GM12878 (cell line): ENCODE results near the gene SLC25A43. TPM values are rescaled to one million over a fixed set of nuclear protein-coding genes. Genes with fewer than 3 reads are reported as not detected.

Experiments
- ATAC-seq: fragments of 200-7000 bp; cut with Tn5 transposase; 3 replicates; pipeline ENCODE4 v1.9.1; 2020; ENCODE audit warnings: mild to moderate bottlenecking, moderate library complexity
- BruUV-seq: library from RNA; stranded (reverse); fragments of 400-500 nt; replicated peaks from 2 replicates; lab custom pipeline; 2021; lab: Mats Ljungman, UMichigan
- CTCF ChIA-PET: fragments of 300-600 bp; sonication (Branson Sonifier 250); formaldehyde crosslinking; extraction: SDS; loops from one replicate; lab custom pipeline; 2021; ENCODE audit warnings: inconsistent platforms; lab: Yijun Ruan, JAX
- POLR2A ChIA-PET: fragments of 350-600 bp; formaldehyde crosslinking; extraction: SDS; loops from one replicate; lab custom pipeline; 2021; ENCODE audit warnings: inconsistent platforms; lab: Charles Lee
- RAD21 ChIA-PET: fragments of 300-600 bp; sonication (Branson Sonifier 250); formaldehyde crosslinking; loops from one replicate; lab custom pipeline; 2023; ENCODE audit warnings: antibody characterized with exemption; ENCODE audit not compliant: unreplicated experiment; lab: Charles Lee
- SMC1A ChIA-PET: fragments of 300-600 bp; sonication (Branson Sonifier 250); formaldehyde crosslinking; loops from one replicate; lab custom pipeline; 2023; ENCODE audit not compliant: unreplicated experiment, uncharacterized antibody; lab: Charles Lee
- DNase-seq: peaks from one replicate; pipeline ENCODE4 v3.0.0-alpha.2; 2011; ENCODE audit warnings: low read depth, low spot score
- FAIRE-seq: peaks from 3 replicates; lab custom pipeline; 2011; peaks lifted over from hg19 to GRCh38; lab: Jason Lieb, UNC
- H2AFZ ChIP-seq: 2 replicates; pipeline ENCODE4 v1.6.0; 2011; ENCODE audit warnings: low read depth, low read length, control low read depth; ENCODE audit not compliant: control insufficient read depth
- H3K27ac ChIP-seq: 2 replicates; pipeline ENCODE4 v1.5.1; 2011; ENCODE audit warnings: control low read depth; ENCODE audit not compliant: control insufficient read depth, insufficient read depth
- H3K27me3 ChIP-seq, 2 experiments: replicated peaks in 1 of 2; 2 replicates each; pipeline versions ENCODE4 v1.6.0 to v1.6.1; 2011; ENCODE audit warnings: low read length in 1 of 2; ENCODE audit not compliant: control insufficient read depth in 2 of 2, insufficient read depth in 2 of 2
- H3K36me3 ChIP-seq, 2 experiments: 2 replicates each; pipeline ENCODE4 v1.5.1; 2011; ENCODE audit warnings: low read length in 1 of 2; ENCODE audit not compliant: control insufficient read depth in 2 of 2, insufficient read depth in 2 of 2
- H3K4me1 ChIP-seq: 2 replicates; pipeline ENCODE4 v1.6.1; 2011; ENCODE audit warnings: mild to moderate bottlenecking, low read length, moderate library complexity, mixed read lengths; ENCODE audit not compliant: control insufficient read depth, insufficient read depth
- H3K4me2 ChIP-seq: 2 replicates; pipeline ENCODE4 v1.6.0; 2011; ENCODE audit warnings: control low read depth; ENCODE audit not compliant: control insufficient read depth, insufficient read depth
- H3K4me3 ChIP-seq: fragments of 200-600 bp; sonication (generic); 2 replicates; pipeline ENCODE4 v1.5.1; 2016
- H3K79me2 ChIP-seq: 2 replicates; pipeline ENCODE4 v1.6.0; 2011; ENCODE audit warnings: low read length; ENCODE audit not compliant: control insufficient read depth, insufficient read depth
- H3K9ac ChIP-seq: 2 replicates; pipeline ENCODE4 v1.8.0; 2011; ENCODE audit warnings: low read length, control low read depth, mixed read lengths; ENCODE audit not compliant: control insufficient read depth, insufficient read depth
- H3K9me3 ChIP-seq: replicated peaks from 3 replicates; pipeline ENCODE4 v1.5.1; 2011; ENCODE audit warnings: mild to moderate bottlenecking, low read length; ENCODE audit not compliant: control insufficient read depth, insufficient read depth
- H4K20me1 ChIP-seq: 2 replicates; pipeline ENCODE4 v1.6.0; 2011; ENCODE audit not compliant: control insufficient read depth, insufficient read depth
- HDAC2 ChIP-seq: fragments of 200-600 bp; sonication (generic); IDR thresholded peaks from 2 replicates; pipeline ENCODE4 v1.6.1; 2017
- IRF4 ChIP-seq: IDR thresholded peaks from 2 replicates; pipeline ENCODE4 v1.6.1; 2011; ENCODE audit warnings: low read depth, low read length
- MYB ChIP-seq: fragments of 150-350 bp; IDR thresholded peaks from 2 replicates; pipeline ENCODE4 v1.6.1; 2014; ENCODE audit warnings: mild to moderate bottlenecking, low read depth, low read length, borderline replicate concordance
- RELA ChIP-seq: fragments of 450-650 bp; IDR thresholded peaks from 2 replicates; pipeline ENCODE4 v1.8.0; 2014; ENCODE audit warnings: borderline replicate concordance; ENCODE audit not compliant: partially characterized antibody
- RFX5 ChIP-seq: IDR thresholded peaks from 2 replicates; pipeline ENCODE4 v1.6.1; 2011; ENCODE audit warnings: low read depth, low read length, improper control_type of control experiment
- YY1 ChIP-seq: IDR thresholded peaks from 2 replicates; pipeline ENCODE4 v1.6.1; 2011; ENCODE audit warnings: low read depth, mild to moderate bottlenecking, low read length
- WGBS: methylation state at CpG from one replicate; pipeline ENCODE4 v1.1.6; 2016; ENCODE audit warnings: low lambda C conversion rate; ENCODE audit not compliant: insufficient replicate concordance, insufficient coverage; ENCODE audit errors: missing lambda C conversion rate; 5-methylcytosine and 5-hydroxymethylcytosine counted together
- in situ Hi-C: fragments of 300-500 bp; cut with MboI; formaldehyde crosslinking; loops from 9 replicates; pipeline ENCODE4 v1.14.3; 2018; ENCODE audit warnings: mixed read lengths
- intact Hi-C: fragments of 100-400 bp; cut with micrococcal nuclease; formaldehyde crosslinking; loops from one replicate; pipeline ENCODE4 v1.14.2; 2022; ENCODE audit not compliant: unreplicated experiment
- polyA plus RNA-seq, 11 experiments: library from polyadenylated mRNA; depleted of rRNA in 4 of 11; unstranded in 6 of 11; stranded (reverse) in 5 of 11; fragments of >200 nt; fragmentation: Nextera tagmentation in 4 of 11; fragmentation: Illumina TruSeq in 1 of 11; extraction: Ambion mirVana in 4 of 11; extraction: Trizol in 1 of 11; gene quantifications; 1 replicate in 1 of 11; 2 replicates in 10 of 11; pipeline versions ENCODE4 v1.2.1 to v1.2.3, GENCODE V29; 2011 to 2016; ENCODE audit warnings: inconsistent platforms in 2 of 11, missing spikeins in 2 of 11, low read depth in 1 of 11
- total RNA-seq, 4 experiments: library from RNA; depleted of rRNA in 3 of 4; stranded (reverse); fragments of >200 nt in 3 of 4; fragmentation: Illumina TruSeq in 1 of 4; extraction: Trizol in 1 of 4; gene quantifications; 2 replicates each; pipeline versions ENCODE4 v1.2.1 to v1.2.3, GENCODE V29; 2013 to 2021
- TF ChIP-seq, protein P1 (sequence below): IDR thresholded peaks from 2 replicates; pipeline ENCODE4 v1.6.1; 2012; ENCODE audit warnings: low read depth, low read length, improper control_type of control experiment
- TF ChIP-seq, protein P2 (sequence below): fragments of 450-650 bp; IDR thresholded peaks from 2 replicates; pipeline ENCODE4 v1.6.1; 2017; ENCODE audit warnings: antibody characterized with exemption, mild to moderate bottlenecking, moderate library complexity
- TF ChIP-seq, protein P3 (sequence below): fragments of 450-650 bp; IDR thresholded peaks from 2 replicates; pipeline ENCODE4 v1.6.1; 2016; ENCODE audit warnings: mild to moderate bottlenecking
- TF ChIP-seq, protein P4 (sequence below), 3 experiments: IDR thresholded peaks in 2 of 3; conservative IDR thresholded peaks in 1 of 3; 2 replicates each; pipeline ENCODE4 v1.5.1; 2011; ENCODE audit warnings: low read depth in 3 of 3, low read length in 3 of 3, mild to moderate bottlenecking in 3 of 3, control low read depth in 2 of 3, moderate library complexity in 2 of 3, inconsistent platforms in 1 of 3, mixed read lengths in 1 of 3; ENCODE audit not compliant: control insufficient read depth in 2 of 3, insufficient read depth in 1 of 3; ENCODE audit errors: extremely low read depth in 1 of 3

Gene SLC25A43
- total and polyA plus RNA-seq, 10 of the 15 experiments (the other 5 are each of a cell fraction or from before 2014, with no cell fraction given), result 2.5 to 13.5 (median 6.8) TPM

DNA sequence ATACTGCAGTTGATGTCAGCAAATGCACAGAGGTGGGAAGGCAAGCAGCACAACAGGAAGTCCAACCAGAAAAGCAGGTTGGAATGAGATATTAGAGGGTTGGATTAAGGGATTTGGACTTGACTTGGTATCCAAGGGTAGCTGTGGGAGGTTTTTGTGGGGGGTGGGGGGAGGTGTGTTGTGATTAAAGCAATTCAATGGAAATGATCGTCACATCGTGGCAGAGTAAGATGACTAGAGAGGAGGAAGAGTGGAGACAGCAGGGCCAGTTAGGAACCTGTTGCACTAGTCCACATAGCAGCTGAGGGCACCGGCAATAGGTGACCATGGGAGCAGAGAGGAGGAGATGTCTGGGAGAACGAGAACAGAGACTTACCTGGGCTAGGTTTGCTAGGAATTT, 2.4 kb downstream of the SLC25A43 start:
- BruUV-seq, result no TSS peak
- Histone ChIP-seq H3K4me3 (no peak overlapping the region), H3K9ac (no peak overlapping the region), H3K36me3 (no peaks in the 10 kb centered on the region), H4K20me1 (no peaks in the 10 kb centered on the region), H3K4me2 (no peak overlapping the region; the same call in 1 of the 2 replicates), H3K27ac (no peak overlapping the region), H3K79me2 (peaks cover 4% of the 10 kb centered on the region), H3K9me3 (no peaks in the 10 kb centered on the region), H3K4me1 (no peaks in the 10 kb centered on the region), H2AFZ (no peak overlapping the region), H3K27me3 (no peaks in the 10 kb centered on the region; a peak in 1 of 4 replicates)
- CTCF ChIA-PET, result interaction anchor here (1.5 kb wide), 1 partner anchor 111 kb away, joined by 3 read pairs; no protein-coding TSS in a partner anchor
- TF ChIP-seq IRF4 (no peak), RFX5 (no peak), HDAC2 (no peak), YY1 (no peak), MYB (no peak), RELA (no peak)
- TF ChIP-seq, protein P1, sequence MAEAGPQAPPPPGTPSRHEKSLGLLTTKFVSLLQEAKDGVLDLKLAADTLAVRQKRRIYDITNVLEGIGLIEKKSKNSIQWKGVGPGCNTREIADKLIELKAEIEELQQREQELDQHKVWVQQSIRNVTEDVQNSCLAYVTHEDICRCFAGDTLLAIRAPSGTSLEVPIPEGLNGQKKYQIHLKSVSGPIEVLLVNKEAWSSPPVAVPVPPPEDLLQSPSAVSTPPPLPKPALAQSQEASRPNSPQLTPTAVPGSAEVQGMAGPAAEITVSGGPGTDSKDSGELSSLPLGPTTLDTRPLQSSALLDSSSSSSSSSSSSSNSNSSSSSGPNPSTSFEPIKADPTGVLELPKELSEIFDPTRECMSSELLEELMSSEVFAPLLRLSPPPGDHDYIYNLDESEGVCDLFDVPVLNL, result no peak
- TF ChIP-seq, protein P2, sequence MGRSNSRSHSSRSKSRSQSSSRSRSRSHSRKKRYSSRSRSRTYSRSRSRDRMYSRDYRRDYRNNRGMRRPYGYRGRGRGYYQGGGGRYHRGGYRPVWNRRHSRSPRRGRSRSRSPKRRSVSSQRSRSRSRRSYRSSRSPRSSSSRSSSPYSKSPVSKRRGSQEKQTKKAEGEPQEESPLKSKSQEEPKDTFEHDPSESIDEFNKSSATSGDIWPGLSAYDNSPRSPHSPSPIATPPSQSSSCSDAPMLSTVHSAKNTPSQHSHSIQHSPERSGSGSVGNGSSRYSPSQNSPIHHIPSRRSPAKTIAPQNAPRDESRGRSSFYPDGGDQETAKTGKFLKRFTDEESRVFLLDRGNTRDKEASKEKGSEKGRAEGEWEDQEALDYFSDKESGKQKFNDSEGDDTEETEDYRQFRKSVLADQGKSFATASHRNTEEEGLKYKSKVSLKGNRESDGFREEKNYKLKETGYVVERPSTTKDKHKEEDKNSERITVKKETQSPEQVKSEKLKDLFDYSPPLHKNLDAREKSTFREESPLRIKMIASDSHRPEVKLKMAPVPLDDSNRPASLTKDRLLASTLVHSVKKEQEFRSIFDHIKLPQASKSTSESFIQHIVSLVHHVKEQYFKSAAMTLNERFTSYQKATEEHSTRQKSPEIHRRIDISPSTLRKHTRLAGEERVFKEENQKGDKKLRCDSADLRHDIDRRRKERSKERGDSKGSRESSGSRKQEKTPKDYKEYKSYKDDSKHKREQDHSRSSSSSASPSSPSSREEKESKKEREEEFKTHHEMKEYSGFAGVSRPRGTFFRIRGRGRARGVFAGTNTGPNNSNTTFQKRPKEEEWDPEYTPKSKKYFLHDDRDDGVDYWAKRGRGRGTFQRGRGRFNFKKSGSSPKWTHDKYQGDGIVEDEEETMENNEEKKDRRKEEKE, result no peak
- TF ChIP-seq, protein P3, sequence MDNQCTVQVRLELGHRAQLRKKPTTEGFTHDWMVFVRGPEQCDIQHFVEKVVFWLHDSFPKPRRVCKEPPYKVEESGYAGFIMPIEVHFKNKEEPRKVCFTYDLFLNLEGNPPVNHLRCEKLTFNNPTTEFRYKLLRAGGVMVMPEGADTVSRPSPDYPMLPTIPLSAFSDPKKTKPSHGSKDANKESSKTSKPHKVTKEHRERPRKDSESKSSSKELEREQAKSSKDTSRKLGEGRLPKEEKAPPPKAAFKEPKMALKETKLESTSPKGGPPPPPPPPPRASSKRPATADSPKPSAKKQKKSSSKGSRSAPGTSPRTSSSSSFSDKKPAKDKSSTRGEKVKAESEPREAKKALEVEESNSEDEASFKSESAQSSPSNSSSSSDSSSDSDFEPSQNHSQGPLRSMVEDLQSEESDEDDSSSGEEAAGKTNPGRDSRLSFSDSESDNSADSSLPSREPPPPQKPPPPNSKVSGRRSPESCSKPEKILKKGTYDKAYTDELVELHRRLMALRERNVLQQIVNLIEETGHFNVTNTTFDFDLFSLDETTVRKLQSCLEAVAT, result no peak
- TF ChIP-seq, protein P4, sequence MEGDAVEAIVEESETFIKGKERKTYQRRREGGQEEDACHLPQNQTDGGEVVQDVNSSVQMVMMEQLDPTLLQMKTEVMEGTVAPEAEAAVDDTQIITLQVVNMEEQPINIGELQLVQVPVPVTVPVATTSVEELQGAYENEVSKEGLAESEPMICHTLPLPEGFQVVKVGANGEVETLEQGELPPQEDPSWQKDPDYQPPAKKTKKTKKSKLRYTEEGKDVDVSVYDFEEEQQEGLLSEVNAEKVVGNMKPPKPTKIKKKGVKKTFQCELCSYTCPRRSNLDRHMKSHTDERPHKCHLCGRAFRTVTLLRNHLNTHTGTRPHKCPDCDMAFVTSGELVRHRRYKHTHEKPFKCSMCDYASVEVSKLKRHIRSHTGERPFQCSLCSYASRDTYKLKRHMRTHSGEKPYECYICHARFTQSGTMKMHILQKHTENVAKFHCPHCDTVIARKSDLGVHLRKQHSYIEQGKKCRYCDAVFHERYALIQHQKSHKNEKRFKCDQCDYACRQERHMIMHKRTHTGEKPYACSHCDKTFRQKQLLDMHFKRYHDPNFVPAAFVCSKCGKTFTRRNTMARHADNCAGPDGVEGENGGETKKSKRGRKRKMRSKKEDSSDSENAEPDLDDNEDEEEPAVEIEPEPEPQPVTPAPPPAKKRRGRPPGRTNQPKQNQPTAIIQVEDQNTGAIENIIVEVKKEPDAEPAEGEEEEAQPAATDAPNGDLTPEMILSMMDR (IDR thresholded peaks at IDR 0.05 in 2 of 3, conservative IDR thresholded peaks at IDR 0.05 in 1 of 3; ENCODE audit: control insufficient read depth in 2 of 3, extremely low read depth in 1 of 3, insufficient read depth in 1 of 3, low read depth in 3 of 3, low read length in 3 of 3), result no peak
- intact Hi-C loops (no loop called here), in situ Hi-C loops (no loop called here)
- ATAC-seq (no peak), FAIRE-seq (no peak), DNase-seq (no peak)
- 54% methylated on average over 4 of the region's 4 CpGs for WGBS
- RAD21 ChIA-PET, result no interaction called here
- SMC1A ChIA-PET, result no interaction called here
- POLR2A ChIA-PET, result no interaction called here
